Parathyroid adenoma (tissue), 2 donors: ENCODE measurements around the gene DTNB.

Experiments
- H2AFZ ChIP-seq: fragments of 300-600 bp; sonication (generic); one replicate; pipeline ENCODE4 v1.7.0; 2017; ENCODE audit warnings: antibody characterized with exemption, mild to moderate bottlenecking
- H3K27ac ChIP-seq: fragments of 300-600 bp; sonication (generic); one replicate; pipeline ENCODE4 v1.7.0; 2017
- H3K27me3 ChIP-seq: fragments of 300-600 bp; sonication (generic); one replicate; pipeline ENCODE4 v1.7.0; 2017; ENCODE audit warnings: low read length; ENCODE audit not compliant: control insufficient read depth, insufficient read depth
- H3K36me3 ChIP-seq: fragments of 300-600 bp; sonication (generic); one replicate; pipeline ENCODE4 v1.7.0; 2017; ENCODE audit warnings: low read length; ENCODE audit not compliant: control insufficient read depth, insufficient read depth
- H3K4me1 ChIP-seq: fragments of 300-600 bp; sonication (generic); one replicate; pipeline ENCODE4 v1.7.0; 2017; ENCODE audit warnings: control low read depth
- H3K4me2 ChIP-seq: fragments of 300-600 bp; sonication (generic); one replicate; pipeline ENCODE4 v1.7.0; 2017; ENCODE audit warnings: low read length
- H3K4me3 ChIP-seq: fragments of 300-600 bp; sonication (generic); one replicate; pipeline ENCODE4 v1.7.0; 2017; ENCODE audit warnings: low read depth, low read length
- H3K79me2 ChIP-seq: fragments of 300-600 bp; sonication (generic); one replicate; pipeline ENCODE4 v1.7.0; 2017; ENCODE audit warnings: control low read depth
- H3K9ac ChIP-seq: fragments of 300-600 bp; sonication (generic); one replicate; pipeline ENCODE4 v1.7.0; 2017; ENCODE audit warnings: mild to moderate bottlenecking
- H3K9me3 ChIP-seq: fragments of 300-600 bp; sonication (generic); one replicate; pipeline ENCODE4 v1.7.0; 2017; ENCODE audit warnings: low read length; ENCODE audit not compliant: control insufficient read depth
- CTCF ChIP-seq: fragments of 300-600 bp; sonication (generic); IDR thresholded peaks from one replicate; pipeline ENCODE4 v1.7.0; 2017; ENCODE audit warnings: antibody characterized with exemption, mild to moderate bottlenecking
- donor health status: primary hyperparathyroidism.

DTNB gene

GRCh38 chr2:25375371-25375988 is 297.9 kb downstream of the DTNB start:
- no peak overlapping the region for H3K9ac ChIP-seq
- H3K9me3 ChIP-seq: no peaks in the 10 kb centered on the region
- H3K4me1 ChIP-seq: peaks cover 8% of the 10 kb centered on the region
- H3K27me3 ChIP-seq: no peaks in the 10 kb centered on the region
- no peak overlapping the region for H3K4me3 ChIP-seq
- no peak overlapping the region for H3K4me2 ChIP-seq
- H3K27ac ChIP-seq: no peak overlapping the region
- no peaks in the 10 kb centered on the region for H3K36me3 ChIP-seq
- no peak overlapping the region for H2AFZ ChIP-seq
- H3K79me2 ChIP-seq: no peaks in the 10 kb centered on the region
- TF ChIP-seq CTCF: no peak

GRCh38 chr2:25374827-25375226 is 298.6 kb downstream of the DTNB start:
- Histone ChIP-seq H3K79me2 (no peaks in the 10 kb centered on the region), H3K27me3 (no peaks in the 10 kb centered on the region), H3K4me2 (no peak overlapping the region), H3K4me3 (no peak overlapping the region), H3K9me3 (no peaks in the 10 kb centered on the region), H3K27ac (no peak overlapping the region), H3K36me3 (no peaks in the 10 kb centered on the region), H3K9ac (no peak overlapping the region), H3K4me1 (peaks cover 8% of the 10 kb centered on the region), H2AFZ (no peak overlapping the region)
- TF ChIP-seq CTCF: no peak

GRCh38 chr2:25374411-25374810 is 299.0 kb downstream of the DTNB start:
- Histone ChIP-seq H3K4me1 (peaks cover 8% of the 10 kb centered on the region), H3K4me3 (no peak overlapping the region), H3K79me2 (no peaks in the 10 kb centered on the region), H3K4me2 (no peak overlapping the region), H2AFZ (no peak overlapping the region), H3K9me3 (no peaks in the 10 kb centered on the region), H3K27ac (no peak overlapping the region), H3K36me3 (no peaks in the 10 kb centered on the region), H3K27me3 (no peaks in the 10 kb centered on the region), H3K9ac (no peak overlapping the region)
- no peak for TF ChIP-seq CTCF

DNA sequence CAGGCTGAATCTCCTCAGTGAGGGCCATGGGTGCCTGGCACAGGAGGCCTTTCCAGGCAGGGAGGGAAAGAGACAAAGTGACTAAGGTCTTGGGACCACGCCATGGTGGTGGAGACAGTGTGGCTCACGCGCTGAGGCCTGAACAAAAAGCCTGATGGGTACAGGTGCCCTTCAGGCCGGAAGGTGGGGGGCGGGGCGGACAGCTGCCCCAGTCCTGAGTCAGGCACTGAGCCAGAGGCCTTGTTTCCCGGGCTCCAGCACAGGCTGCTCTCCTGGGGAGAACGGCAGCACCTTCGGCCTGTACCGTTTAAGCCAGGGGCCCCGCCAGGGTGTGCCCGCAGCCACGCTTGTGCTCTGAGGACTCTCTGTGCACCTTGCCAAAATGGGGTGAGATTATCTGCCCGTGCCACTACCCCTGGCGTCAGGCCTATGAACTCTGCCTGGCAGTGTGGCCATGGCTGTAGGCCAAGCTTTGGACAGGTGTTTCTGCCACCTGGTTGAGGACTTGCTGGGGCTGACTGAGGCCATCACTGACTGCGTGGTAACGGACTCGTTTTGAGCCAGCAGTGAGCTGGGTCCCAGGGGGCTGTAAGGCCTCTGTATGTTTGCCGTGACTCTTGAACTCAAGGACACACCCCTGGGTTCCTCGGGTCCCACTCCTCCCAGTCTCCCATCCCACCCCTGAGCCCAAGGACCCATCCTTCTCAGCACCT is 300.0 kb downstream of the DTNB start:
- Histone ChIP-seq H3K9ac (no peak overlapping the region), H3K9me3 (no peaks in the 10 kb centered on the region), H2AFZ (peak overlapping the region; percentile 11), H3K79me2 (no peaks in the 10 kb centered on the region), H3K4me2 (no peak overlapping the region), H3K4me3 (no peak overlapping the region), H3K27me3 (no peaks in the 10 kb centered on the region), H3K4me1 (peaks cover 8% of the 10 kb centered on the region), H3K27ac (no peak overlapping the region), H3K36me3 (no peaks in the 10 kb centered on the region)
- no peak for TF ChIP-seq CTCF
